DMS53 treated with DMSO at 0.1 percent for 48 hours (cell line): Measurements from ENCODE around the gene SYNE2.

Experiments used
- DNase-seq: peaks from one replicate; lab custom pipeline; 2025; ENCODE audit not compliant: unreplicated experiment; lab: John Stamatoyannopoulos, UW

The SYNE2 gene

DNA sequence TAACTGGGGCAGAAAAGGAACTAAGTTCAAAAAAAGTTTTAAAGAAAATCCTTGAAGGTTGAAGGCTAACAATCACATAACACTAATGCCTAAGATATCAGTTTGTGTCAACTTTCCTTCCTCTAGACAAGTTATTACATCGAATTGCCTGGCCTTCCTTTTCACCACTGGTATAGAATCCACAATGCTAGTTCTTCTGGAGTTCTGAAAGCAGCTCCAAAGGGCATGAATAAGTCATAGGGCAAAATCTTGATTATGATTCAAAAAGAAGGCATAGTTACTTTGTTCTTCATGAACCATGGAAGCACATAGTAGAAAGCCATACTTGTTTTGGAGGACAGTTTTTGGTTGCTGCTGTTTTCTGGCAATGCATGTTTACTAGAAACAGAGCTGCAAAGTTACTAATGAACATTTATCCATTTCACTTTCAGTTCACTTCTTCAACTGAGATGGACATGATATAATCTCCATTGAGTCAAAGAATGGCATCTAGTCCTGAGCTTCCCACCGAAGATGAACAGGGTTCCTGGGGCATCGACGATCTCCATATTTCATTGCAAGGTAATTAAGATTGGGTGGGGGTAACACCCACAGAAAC is 56.0 kb downstream of the SYNE2 start:
- DNase-seq = no peak

- DNase-seq = no peak
Observed at GRCh38 chr14:63909984-63910383, 57.2 kb downstream of the SYNE2 start.

- no peak for DNase-seq
Observed at GRCh38 chr14:63910583-63911363, 58.0 kb downstream of the SYNE2 start.

- DNase-seq = no peak
Observed at GRCh38 chr14:63911404-63911803, 58.6 kb downstream of the SYNE2 start.

DNA sequence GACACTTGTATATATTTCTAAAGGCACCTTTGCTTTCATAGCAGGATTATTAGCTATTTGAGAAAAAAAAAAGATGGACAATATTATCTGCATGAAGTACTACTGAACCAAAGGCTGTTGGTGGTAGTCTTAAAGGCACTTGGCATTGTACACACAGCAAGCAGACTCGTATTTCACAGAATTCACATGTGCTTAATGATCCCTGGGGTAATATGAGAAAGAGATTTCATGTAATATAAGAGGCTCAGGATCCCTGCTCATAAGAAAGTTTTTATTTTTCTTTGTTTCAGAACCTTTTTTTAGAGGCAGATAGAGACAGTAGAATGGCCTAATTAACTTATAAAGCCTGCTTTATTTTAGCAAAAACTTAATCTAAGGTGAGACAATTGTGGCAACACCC is 59.5 kb downstream of the SYNE2 start:
- DNase-seq = no peak

DNA sequence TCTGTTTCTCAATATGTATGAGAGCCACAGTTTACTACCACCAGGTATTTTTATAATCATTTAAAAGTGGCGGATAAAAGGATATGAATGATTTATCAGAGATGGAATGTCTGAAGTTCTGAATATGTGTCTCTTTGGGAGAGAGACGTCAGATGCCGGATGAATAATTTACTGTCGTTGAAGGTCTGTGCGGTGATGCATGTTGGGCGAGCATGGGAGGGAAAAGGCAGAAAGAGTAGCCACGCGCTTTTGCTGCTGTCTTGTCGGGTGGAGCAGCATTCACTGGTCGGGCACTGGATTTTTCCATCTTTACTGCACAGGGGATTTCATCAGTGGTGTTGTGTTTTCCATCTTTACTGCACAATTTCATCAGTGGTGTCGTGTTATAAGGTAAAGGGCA is 65.6 kb downstream of the SYNE2 start:
- DNase-seq = no peak

DNA sequence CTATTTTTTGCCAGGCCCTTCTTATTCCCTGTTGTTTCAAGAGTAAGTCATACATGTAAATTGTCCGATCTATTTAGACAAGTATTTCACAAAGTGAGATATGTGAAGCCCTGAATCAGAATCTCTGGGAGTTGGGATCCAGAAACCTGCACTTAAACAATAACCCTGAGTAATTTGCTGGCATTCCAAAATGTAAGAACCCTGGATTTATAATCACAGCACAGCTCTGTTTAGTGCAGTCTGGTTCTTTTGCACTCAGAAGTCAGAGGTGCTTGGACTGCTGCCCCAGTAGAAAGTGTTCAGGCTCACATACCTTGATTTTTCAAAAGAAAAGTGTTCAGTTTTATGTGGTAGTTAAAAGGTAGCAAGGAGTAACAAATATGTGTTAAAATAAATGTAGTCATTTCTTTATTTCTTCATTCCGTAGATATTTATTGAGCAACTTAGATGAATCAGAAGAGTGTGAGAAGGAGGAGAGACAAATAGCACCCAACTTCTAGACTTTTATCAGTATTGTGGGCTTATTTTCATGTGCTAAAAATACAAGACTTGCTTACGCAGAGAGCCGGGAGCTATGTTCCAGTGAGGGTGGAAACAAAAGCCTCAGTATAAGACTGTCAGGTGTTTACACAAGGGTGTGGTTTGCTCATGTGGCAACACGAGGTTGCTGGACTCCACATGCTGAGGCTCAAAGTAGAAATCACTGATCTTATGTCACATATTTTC is 70.1 kb downstream of the SYNE2 start:
- DNase-seq = peak; percentile 7

- DNase-seq = no peak
Observed at GRCh38 chr14:63923422-63923752, 70.6 kb downstream of the SYNE2 start.

- DNase-seq = no peak
Observed at GRCh38 chr14:63924375-63924774, 71.6 kb downstream of the SYNE2 start.

GRCh38 chr14:63926641-63927040 is 73.8 kb downstream of the SYNE2 start:
- DNase-seq = no peak

GRCh38 chr14:63928744-63929174 is 76.0 kb downstream of the SYNE2 start:
- DNase-seq = no peak

DNA sequence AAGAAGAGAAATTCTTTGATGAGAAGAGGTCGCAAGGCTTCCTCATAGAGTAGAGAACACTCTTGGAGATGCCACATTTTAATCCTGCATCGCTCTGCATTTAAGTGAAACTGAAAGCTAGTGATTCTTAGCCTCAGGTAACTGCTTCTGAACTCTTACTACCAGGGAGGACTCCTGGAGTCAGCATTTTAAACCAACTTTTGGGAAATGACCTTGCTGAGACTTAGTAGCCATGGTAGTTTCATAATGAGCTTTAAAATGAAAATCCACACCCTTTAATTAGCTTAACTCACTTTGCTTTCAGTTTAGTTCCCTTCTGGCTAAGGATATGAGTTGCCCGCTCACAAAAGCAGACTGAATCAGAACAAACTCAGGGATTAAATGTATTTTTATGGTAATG is 80.3 kb downstream of the SYNE2 start:
- DNase-seq = no peak

GRCh38 chr14:63933711-63934110 is 80.9 kb downstream of the SYNE2 start:
- no peak for DNase-seq

- DNase-seq = no peak
Observed at GRCh38 chr14:63938198-63939005, 85.6 kb downstream of the SYNE2 start.

DNA sequence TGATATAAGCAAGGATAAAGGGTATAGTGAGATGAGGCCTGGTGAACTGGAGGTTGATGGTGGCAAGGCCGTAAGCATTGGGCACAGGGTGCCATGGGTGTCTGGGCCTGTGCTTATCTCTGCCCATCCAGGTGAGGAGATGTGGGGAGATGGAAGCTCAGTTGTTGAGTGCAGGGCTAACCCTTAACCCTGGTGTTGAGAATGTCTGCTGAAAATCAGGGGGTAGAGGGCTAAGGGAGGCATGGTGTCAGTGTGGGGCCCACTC is 86.1 kb downstream of the SYNE2 start:
- no peak for DNase-seq

- DNase-seq = no peak
Observed at GRCh38 chr14:63940387-63940786, 87.6 kb downstream of the SYNE2 start.

- DNase-seq = no peak
Observed at GRCh38 chr14:63941023-63941422, 88.2 kb downstream of the SYNE2 start.

- DNase-seq = no peak
Observed at GRCh38 chr14:63949696-63950095, 96.9 kb downstream of the SYNE2 start.

- no peak for DNase-seq
Observed at GRCh38 chr14:63951021-63951420, 98.2 kb downstream of the SYNE2 start.

GRCh38 chr14:63951429-63951828 is 98.6 kb downstream of the SYNE2 start:
- no peak for DNase-seq

DNA sequence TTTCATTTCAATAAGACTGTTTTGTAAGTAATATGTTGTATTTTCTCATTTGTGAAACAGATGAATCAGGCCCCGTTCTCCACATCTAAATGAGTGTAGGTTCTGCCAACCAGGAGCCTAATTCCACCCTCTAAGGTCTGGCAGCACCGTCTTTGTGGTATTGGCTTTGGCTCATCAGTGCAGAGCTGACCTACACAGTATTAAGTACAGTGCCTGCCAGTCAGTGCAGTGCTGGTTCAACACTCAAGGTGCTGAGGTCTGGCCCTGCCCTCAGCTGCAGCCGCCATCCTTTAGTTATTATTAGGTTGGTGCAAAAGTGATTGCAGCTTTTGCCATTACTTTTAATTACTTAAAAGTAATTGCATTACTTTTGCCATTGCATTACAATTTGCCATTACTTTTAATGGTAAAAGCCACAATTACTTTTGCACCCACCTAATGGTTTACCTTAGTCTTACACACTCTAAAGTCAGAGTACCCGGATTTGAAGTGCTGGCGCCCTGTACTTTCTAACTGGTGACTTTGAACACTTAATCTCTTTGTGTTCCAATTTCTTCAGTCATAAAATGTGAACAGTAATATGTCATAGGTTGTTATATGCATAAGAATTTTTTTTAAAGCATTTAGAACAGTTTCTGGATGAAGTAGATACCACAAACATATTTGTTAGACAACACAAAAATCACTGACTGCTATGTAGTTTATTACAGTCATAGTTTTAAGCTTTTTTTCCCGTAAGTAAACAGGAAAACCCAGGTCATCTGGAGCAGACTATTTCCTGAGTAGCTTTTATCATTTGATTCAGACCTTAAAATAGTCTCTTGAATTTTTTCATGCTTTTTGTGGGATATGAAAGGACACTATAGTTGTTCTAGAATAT is 99.5 kb downstream of the SYNE2 start:
- DNase-seq = no peak
